SK-N-MC (cell line): ENCODE measurements around the gene AHCTF1.

ENCODE experiments used
- EZH2 ChIP-seq: fragments of 200-600 bp; sonication (generic); IDR thresholded peaks from one replicate; pipeline ENCODE4 v1.6.1; 2017; ENCODE audit warnings: antibody characterized with exemption
- FOXP2 ChIP-seq: optimal IDR thresholded peaks from 2 replicates; pipeline ENCODE3; 2011; ENCODE audit warnings: mild to moderate bottlenecking, moderate library complexity; ENCODE audit not compliant: insufficient read depth; ENCODE audit errors: extremely low read length, control extremely low read depth
- POLR2AphosphoS5 ChIP-seq: IDR thresholded peaks from 2 replicates; pipeline ENCODE4 v1.6.1; 2012; ENCODE audit warnings: mild to moderate bottlenecking, low read depth, low read length, borderline replicate concordance

- TF ChIP-seq POLR2AphosphoS5 (no peak), EZH2 (no peak), FOXP2 (no peak)
Measured at GRCh38 chr1:246860401-246860800, 71.3 kb downstream of the AHCTF1 start.
